ENCODE results near the gene HSPA2.

HSPA2 gene

GRCh38 chr14:64584190-64584589 lies 43.6 kb downstream of the HSPA2 start:
- TF ChIP-seq CTCF (conservative IDR thresholded peaks at IDR 0.05; ENCODE audit: control insufficient read depth, insufficient read depth, low read depth, low read length), result no peak
- no peak overlapping the region for H3K4me3 ChIP-seq (ENCODE audit: control insufficient read depth, low read depth, low read length)
- no peak for DNase-seq (ENCODE audit: low read depth)

GRCh38 chr14:64591809-64592208 lies 51.3 kb downstream of the HSPA2 start:
- no peak overlapping the region for H3K4me3 ChIP-seq (ENCODE audit: control insufficient read depth, low read depth, low read length)
- peak; percentile 57 for DNase-seq (ENCODE audit: low read depth)
- TF ChIP-seq CTCF (conservative IDR thresholded peaks at IDR 0.05; ENCODE audit: control insufficient read depth, insufficient read depth, low read depth, low read length), result no peak
